HepG2 (cell line): ENCODE measurements around the gene RPS23. TPM values are rescaled to one million over a fixed set of nuclear protein-coding genes. Genes with fewer than 3 reads are reported as not detected.
A peak's percentile ranks its signal among the peaks of the same experiment; 100 is the strongest.

Experiments used
- AKNA ChIP-seq: sonication (generic); formaldehyde crosslinking; IDR thresholded peaks from 2 replicates; pipeline ENCODE4 v1.4.0; 2020; ENCODE audit warnings: missing genetic modification reagents, borderline replicate concordance
- CEBPG ChIP-seq: IDR thresholded peaks from 2 replicates; pipeline ENCODE4 v1.6.1; 2016
- GTF2F1 ChIP-seq: fragments of 150-350 bp; IDR thresholded peaks from 2 replicates; pipeline ENCODE4 v1.6.1; 2014; ENCODE audit warnings: low read length
- IKZF4 ChIP-seq: sonication (generic); formaldehyde crosslinking; IDR thresholded peaks from 2 replicates; pipeline ENCODE4 v1.5.1; 2020; ENCODE audit warnings: borderline replicate concordance, mild to moderate bottlenecking, low read depth, missing genetic modification reagents; ENCODE audit errors: not compliant biosample characterization
- KDM5B ChIP-seq: sonication (generic); formaldehyde crosslinking; IDR thresholded peaks from 2 replicates; pipeline ENCODE4 v1.4.0; 2020; ENCODE audit warnings: missing genetic modification reagents, mild to moderate bottlenecking, borderline replicate concordance
- NFATC3 ChIP-seq: sonication (generic); formaldehyde crosslinking; IDR thresholded peaks from 2 replicates; pipeline ENCODE4 v1.5.1; 2020; ENCODE audit warnings: mild to moderate bottlenecking, missing genetic modification reagents
- NKX3-1 ChIP-seq: sonication (generic); formaldehyde crosslinking; IDR thresholded peaks from 2 replicates; pipeline ENCODE4 v1.5.0; 2020; ENCODE audit warnings: missing genetic modification reagents
- PHF5A ChIP-seq: IDR thresholded peaks from one replicate; pipeline ENCODE4 v1.6.1; 2018; ENCODE audit warnings: low read depth, missing genetic modification reagents; ENCODE audit not compliant: unreplicated experiment
- RFXAP ChIP-seq: sonication (generic); formaldehyde crosslinking; IDR thresholded peaks from 2 replicates; pipeline ENCODE4 v1.4.0; 2020; ENCODE audit warnings: missing genetic modification reagents, borderline replicate concordance
- SNRNP70 ChIP-seq: fragments of 200-400 bp; formaldehyde crosslinking; IDR thresholded peaks from 2 replicates; pipeline ENCODE4 v1.6.1; 2017; ENCODE audit warnings: mild to moderate bottlenecking, low read depth, low read length, moderate library complexity
- SPEN ChIP-seq: sonication (generic); formaldehyde crosslinking; IDR thresholded peaks from 2 replicates; pipeline ENCODE4 v1.5.1; 2020; ENCODE audit warnings: low read depth, mild to moderate bottlenecking, missing genetic modification reagents
- ZHX1 ChIP-seq: sonication (generic); formaldehyde crosslinking; IDR thresholded peaks from 2 replicates; pipeline ENCODE4 v1.8.1; 2022; ENCODE audit warnings: low read depth, mild to moderate bottlenecking, missing genetic modification reagents
- ZNF446 ChIP-seq: sonication (generic); formaldehyde crosslinking; IDR thresholded peaks from 2 replicates; pipeline ENCODE4 v1.5.0; 2020; ENCODE audit warnings: mild to moderate bottlenecking, missing genetic modification reagents
- ZNF513 ChIP-seq: sonication (generic); formaldehyde crosslinking; conservative IDR thresholded peaks from 2 replicates; pipeline ENCODE4 v1.5.0; 2020; ENCODE audit warnings: missing genetic modification reagents
- ZNF709 ChIP-seq: sonication (generic); formaldehyde crosslinking; IDR thresholded peaks from 2 replicates; pipeline ENCODE4 v1.5.0; 2020; ENCODE audit warnings: mild to moderate bottlenecking, missing genetic modification reagents
- ZNF878 ChIP-seq: sonication (generic); formaldehyde crosslinking; IDR thresholded peaks from 2 replicates; pipeline ENCODE4 v1.8.1; 2023; ENCODE audit warnings: mild to moderate bottlenecking, missing genetic modification reagents, moderate library complexity
- ZSCAN31 ChIP-seq: sonication (generic); formaldehyde crosslinking; IDR thresholded peaks from 2 replicates; pipeline ENCODE4 v1.5.0; 2020; ENCODE audit warnings: low read depth, mild to moderate bottlenecking, missing genetic modification reagents
- ZZZ3 ChIP-seq: sonication (generic); formaldehyde crosslinking; IDR thresholded peaks from 2 replicates; pipeline ENCODE4 v1.4.0; 2020; ENCODE audit warnings: missing genetic modification reagents, mild to moderate bottlenecking, borderline replicate concordance
- polyA plus RNA-seq, 8 experiments: library from polyadenylated mRNA; depleted of rRNA in 3 of 8; stranded (reverse) in 7 of 8; unstranded in 1 of 8; fragments of >200 nt; fragmentation: Illumina TruSeq in 4 of 8; extraction: Trizol in 4 of 8; gene quantifications; 2 replicates each; pipeline versions ENCODE4 v1.2.1 to v1.2.3, GENCODE V29; 2011 to 2016; ENCODE audit warnings: low read depth in 4 of 8, missing spikeins in 1 of 8, mixed read lengths in 1 of 8; ENCODE audit not compliant: insufficient read depth in 1 of 8
- total RNA-seq, 5 experiments: library from RNA; depleted of rRNA; stranded (reverse); fragments of >200 nt; fragmentation: Illumina TruSeq; extraction: Trizol; gene quantifications; 2 replicates each; pipeline ENCODE4 v1.2.3, GENCODE V29; 2016; ENCODE audit warnings: low read depth in 1 of 5
- TF ChIP-seq, protein P1 (sequence below): IDR thresholded peaks from 2 replicates; pipeline ENCODE4 v1.6.1; 2016; ENCODE audit warnings: control low read depth

The RPS23 gene
- total and polyA plus RNA-seq, 2 of the 13 experiments (the other 11 are each of a cell fraction or from before 2014, with no cell fraction given), result 3,088 to 3,235 TPM

GRCh38 chr5:82277987-82278710 is at the start of gene RPS23 (continued):
- peak; percentile 28; the same call in 1 of the 2 replicates for TF ChIP-seq ZZZ3 (CRISPR knock-in tag)
- peak; percentile 70 for TF ChIP-seq NKX3-1 (CRISPR knock-in tag)
- no peak; the same call in 1 of the 2 replicates for TF ChIP-seq GTF2F1
- peak; percentile 90 for TF ChIP-seq AKNA (CRISPR knock-in tag)
- TF ChIP-seq RFXAP (CRISPR knock-in tag), result peak; percentile 91
- no peak for TF ChIP-seq IKZF4 (CRISPR knock-in tag)
- no peak for TF ChIP-seq NFATC3 (CRISPR knock-in tag)
- peak; percentile 54; the same call in 1 of the 2 replicates for TF ChIP-seq ZSCAN31 (CRISPR knock-in tag)
- peak; percentile 34 for TF ChIP-seq CEBPG (CRISPR knock-in tag)
- no peak for TF ChIP-seq ZNF513
- peak; percentile 73; the same call in 1 of the 2 replicates for TF ChIP-seq KDM5B (CRISPR knock-in tag)
- TF ChIP-seq ZNF446 (CRISPR knock-in tag), result 0 out of 2 replicates have a peak, but pooled peaks have one; percentile 81
- peak; percentile 29 for TF ChIP-seq PHF5A (CRISPR knock-in tag)
- no peak for TF ChIP-seq SNRNP70
- TF ChIP-seq SPEN, result peak; percentile 87; the same call in 1 of the 2 replicates
- peak; percentile 36; the same call in 1 of the 2 replicates for TF ChIP-seq ZNF709 (CRISPR knock-in tag)
- no peak for TF ChIP-seq ZHX1 (CRISPR knock-in tag)
- TF ChIP-seq, protein P1, sequence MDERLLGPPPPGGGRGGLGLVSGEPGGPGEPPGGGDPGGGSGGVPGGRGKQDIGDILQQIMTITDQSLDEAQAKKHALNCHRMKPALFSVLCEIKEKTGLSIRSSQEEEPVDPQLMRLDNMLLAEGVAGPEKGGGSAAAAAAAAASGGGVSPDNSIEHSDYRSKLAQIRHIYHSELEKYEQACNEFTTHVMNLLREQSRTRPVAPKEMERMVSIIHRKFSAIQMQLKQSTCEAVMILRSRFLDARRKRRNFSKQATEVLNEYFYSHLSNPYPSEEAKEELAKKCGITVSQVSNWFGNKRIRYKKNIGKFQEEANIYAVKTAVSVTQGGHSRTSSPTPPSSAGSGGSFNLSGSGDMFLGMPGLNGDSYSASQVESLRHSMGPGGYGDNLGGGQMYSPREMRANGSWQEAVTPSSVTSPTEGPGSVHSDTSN (CRISPR knock-in tag), result no peak
- TF ChIP-seq ZNF878 (CRISPR knock-in tag), result no peak
